Measurements from ENCODE around the gene HGF.

The HGF gene

DNA sequence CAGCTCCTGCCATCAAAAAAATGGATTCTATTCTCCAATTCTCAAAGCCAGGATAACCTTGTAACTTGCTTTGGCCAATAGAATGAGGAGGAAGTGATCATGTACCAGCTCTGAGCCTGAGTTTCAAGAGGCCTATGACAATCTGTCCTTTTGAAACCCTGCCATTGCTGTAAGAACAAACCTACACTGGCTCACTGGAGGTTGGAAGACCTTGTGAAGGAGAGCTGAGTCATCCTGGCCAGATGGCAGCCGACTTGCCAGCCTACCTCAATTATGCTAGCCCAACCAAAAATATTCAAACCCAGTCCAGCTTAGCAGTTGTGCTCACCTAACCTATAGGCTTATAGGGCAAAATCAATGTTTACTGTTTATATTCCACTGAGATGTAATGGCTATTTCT, 93.0 kb downstream of the HGF start:
- DNase-seq: no peak

DNA sequence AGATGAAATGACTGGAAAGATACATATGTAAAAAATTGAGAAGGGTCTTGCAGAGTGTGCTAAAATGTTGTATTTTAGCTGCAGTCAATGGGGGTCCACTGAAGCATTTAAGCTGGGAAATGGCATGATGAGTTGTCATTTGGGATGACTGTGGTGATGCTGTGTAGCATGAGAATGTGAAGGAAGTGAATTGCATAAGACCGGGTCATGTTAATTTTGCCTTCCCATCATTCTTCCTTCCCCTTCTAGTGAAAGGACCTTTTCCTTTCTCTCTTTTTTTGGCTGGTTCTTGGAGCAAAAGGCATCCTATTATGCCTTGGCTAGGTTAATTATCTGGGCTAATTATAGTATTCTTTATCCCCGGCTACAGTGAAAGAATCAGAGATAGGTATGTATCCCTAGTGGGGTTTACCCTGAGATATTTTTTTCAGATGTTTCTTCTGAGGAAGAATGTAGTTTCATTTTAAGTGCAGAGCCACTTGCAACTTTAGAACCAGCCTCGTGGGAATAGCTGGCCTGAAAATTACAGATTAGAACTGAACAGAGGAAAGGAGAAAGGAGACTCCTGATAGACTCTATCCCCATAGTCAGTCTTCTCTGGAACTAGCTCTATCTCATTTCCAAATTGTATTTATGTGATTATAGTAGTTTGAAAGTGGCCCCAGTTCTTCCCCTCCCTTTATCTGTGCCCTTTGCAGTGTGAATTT, 93.6 kb downstream of the HGF start:
- no peak for DNase-seq

DNA sequence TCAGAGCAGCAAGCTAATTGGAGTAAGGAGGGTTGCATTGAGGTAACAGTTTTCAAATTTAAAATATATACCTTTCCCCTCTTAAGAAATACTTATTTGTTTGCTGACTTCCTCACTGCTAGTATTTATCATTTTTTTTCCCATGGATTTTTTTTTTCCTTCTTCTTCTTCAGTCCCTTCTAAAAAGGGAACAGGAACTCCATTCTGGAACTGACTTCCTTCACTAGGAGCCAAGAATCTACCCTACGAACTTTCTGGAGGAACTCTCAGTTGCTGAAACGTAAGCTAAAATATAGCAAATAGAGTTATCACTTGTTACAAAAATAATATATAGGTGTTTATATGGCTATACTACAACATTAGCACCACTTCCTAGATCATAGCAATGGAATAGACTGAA, 95.4 kb downstream of the HGF start:
- no peak for DNase-seq

DNA sequence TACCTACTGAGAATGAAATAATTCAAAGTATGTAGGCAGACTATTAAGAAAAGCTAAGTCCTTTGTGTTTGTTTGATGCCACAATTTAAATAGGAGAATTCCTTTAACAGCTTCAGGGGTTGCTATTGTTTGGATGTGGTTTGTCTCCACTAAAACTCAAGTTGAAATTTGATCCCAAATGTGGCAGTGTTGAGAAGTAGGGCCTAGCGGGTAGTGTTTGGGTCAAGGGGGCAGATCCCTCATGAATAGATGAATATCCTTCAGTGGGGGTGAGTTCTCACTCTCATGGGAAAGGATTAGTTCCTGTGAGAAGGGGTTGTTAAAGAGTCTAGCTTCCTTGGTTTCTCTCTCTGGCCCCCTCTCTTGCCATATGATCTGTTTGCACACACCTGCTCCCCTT, 97.0 kb downstream of the HGF start:
- DNase-seq: no peak

- DNase-seq: no peak
Observed at GRCh38 chr7:81669476-81670105, 100.3 kb downstream of the HGF start.

DNA sequence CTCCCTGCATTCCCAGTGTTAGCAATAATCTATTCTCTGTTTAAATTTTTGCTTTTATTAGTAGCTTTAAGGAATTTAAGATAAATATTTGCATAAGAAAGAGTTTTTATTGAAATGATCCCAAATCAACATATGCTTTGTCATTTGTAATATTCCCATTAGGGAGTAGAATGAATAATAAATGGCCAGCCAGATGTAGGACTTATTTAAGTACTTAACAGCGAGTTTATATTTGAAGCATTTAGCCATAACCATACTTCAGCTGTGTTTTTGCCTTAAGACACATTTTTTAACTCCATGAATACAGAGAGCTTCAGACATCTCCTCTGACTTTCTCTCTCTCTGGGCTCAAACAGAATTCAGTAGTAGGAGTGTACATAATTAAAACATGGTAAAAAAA, 103.6 kb downstream of the HGF start:
- DNase-seq: no peak

GRCh38 chr7:81665236-81665635, 104.6 kb downstream of the HGF start:
- no peak for DNase-seq

DNA sequence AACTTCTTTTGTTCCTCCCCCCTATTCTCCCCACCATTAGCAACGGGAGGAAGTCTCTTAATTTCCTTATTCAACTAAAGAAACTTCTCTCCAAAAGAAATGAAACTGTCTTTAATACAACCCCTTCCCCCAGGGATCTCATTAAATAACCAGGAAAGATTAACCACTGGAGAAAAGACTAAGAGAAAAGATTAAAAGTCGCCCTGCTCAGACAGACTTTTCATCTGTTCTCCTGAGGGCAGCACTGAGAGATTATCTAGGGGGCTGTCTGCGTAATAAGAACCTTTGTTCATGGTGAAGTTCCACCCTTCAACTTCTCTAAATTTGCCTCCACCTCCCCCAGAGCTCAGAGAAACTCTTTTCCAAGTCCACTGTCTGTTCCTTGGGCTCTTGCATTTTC, 105.5 kb downstream of the HGF start:
- no peak for DNase-seq

DNA sequence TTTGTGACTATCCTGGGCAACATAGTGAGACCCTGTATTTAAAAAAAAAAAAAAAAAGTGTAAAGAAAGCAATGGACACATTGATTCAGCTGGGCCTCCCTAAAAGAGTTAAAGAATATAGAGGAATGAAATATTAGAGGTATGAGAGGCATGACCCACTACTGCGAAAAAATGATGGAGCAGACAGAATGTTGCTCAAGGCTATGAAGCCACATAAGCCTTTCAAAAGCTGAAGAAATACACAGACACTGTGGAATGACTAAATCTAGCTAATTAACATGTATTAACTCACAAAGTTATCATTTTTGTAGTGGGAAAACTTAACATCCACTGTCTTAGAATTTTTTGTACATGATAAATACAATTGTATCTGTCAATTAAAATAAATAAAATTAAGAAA, 107.3 kb downstream of the HGF start:
- no peak for DNase-seq

GRCh38 chr7:81659697-81660395, 110.0 kb downstream of the HGF start:
- DNase-seq: no peak

- no peak for DNase-seq
Observed at GRCh38 chr7:81657551-81657950, 112.3 kb downstream of the HGF start.

DNA sequence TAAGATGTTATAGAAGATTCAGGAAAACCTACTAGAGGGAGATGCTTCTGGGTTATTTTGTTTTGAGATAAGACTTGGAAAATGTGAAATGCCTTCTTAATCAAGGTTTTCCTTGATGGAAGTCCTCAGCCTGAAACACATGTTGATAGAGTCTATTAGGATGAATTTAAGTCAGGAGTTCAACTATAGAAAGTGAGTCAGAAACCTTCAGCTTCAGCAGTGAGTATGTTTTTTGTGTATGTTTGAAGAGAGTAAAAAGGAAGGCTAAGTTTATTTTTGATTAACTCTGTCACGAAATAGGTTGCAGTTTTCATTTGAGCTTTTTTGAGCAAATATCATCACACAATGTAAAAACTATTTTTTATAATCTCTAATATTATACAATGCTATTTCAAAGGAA, 114.6 kb downstream of the HGF start:
- no peak for DNase-seq

- no peak for DNase-seq
Observed at GRCh38 chr7:81652225-81652624, 117.6 kb downstream of the HGF start.
